ENCODE results near the gene NCK2.

- TF ChIP-seq CTCF (IDR thresholded peaks at IDR 0.05), result no peak
- no peak for TF ChIP-seq POLR2A (IDR thresholded peaks at IDR 0.05)
Observed at GRCh38 chr2:105934467-105934866, 189.8 kb downstream of the NCK2 start.

Data from vagina (tissue), 2 donors.